Endothelial cell (in vitro differentiated cells): ENCODE results near the gene TAS1R2. TPM values are rescaled to one million over a fixed set of nuclear protein-coding genes. Genes with fewer than 3 reads are reported as not detected.
A peak's percentile ranks its signal among the peaks of the same experiment; 100 is the strongest.

Experiments used
- DNase-seq: peaks from one replicate; pipeline ENCODE4 v3.0.0; 2021; ENCODE audit warnings: low spot score
- H3K27ac Mint-ChIP-seq: one replicate; pipeline ENCODE4 v1.8.0; 2021; ENCODE audit warnings: mixed read lengths, inconsistent platforms; ENCODE audit not compliant: unreplicated experiment
- H3K27me3 Mint-ChIP-seq: one replicate; pipeline ENCODE4 v1.8.0; 2021; ENCODE audit warnings: mild to moderate bottlenecking, moderate library complexity, mixed read lengths, inconsistent platforms; ENCODE audit not compliant: unreplicated experiment
- H3K36me3 Mint-ChIP-seq: one replicate; pipeline ENCODE4 v1.8.0; 2021; ENCODE audit warnings: mild to moderate bottlenecking, low read depth, mixed read lengths, inconsistent platforms; ENCODE audit not compliant: unreplicated experiment
- H3K4me1 Mint-ChIP-seq: one replicate; pipeline ENCODE4 v1.8.0; 2021; ENCODE audit warnings: mild to moderate bottlenecking, mixed read lengths, inconsistent platforms; ENCODE audit not compliant: unreplicated experiment
- H3K4me3 Mint-ChIP-seq: one replicate; pipeline ENCODE4 v1.8.0; 2021; ENCODE audit warnings: mild to moderate bottlenecking, mixed read lengths, inconsistent platforms; ENCODE audit not compliant: unreplicated experiment
- H3K9me3 Mint-ChIP-seq: one replicate; pipeline ENCODE4 v1.8.0; 2021; ENCODE audit warnings: mixed read lengths, inconsistent platforms; ENCODE audit not compliant: unreplicated experiment
- total RNA-seq: library from RNA; stranded (reverse); fragmentation: NEBNext Ultra II Directional; extraction: Animal tissue kit (Norgen Biotek cat#: 25700); gene quantifications from one replicate; pipeline ENCODE4 v1.2.1, GENCODE V29; 2021; ENCODE audit not compliant: unreplicated experiment
- TF ChIP-seq, protein P1 (sequence below): fragments of 200-600 bp; sonication (generic); IDR thresholded peaks from one replicate; pipeline ENCODE4 v1.5.0; 2021; ENCODE audit warnings: antibody characterized with exemption; ENCODE audit not compliant: unreplicated experiment

The TAS1R2 gene
- total RNA-seq, 1 donor from 2014 or later, result not detected

- TF ChIP-seq, protein P1, sequence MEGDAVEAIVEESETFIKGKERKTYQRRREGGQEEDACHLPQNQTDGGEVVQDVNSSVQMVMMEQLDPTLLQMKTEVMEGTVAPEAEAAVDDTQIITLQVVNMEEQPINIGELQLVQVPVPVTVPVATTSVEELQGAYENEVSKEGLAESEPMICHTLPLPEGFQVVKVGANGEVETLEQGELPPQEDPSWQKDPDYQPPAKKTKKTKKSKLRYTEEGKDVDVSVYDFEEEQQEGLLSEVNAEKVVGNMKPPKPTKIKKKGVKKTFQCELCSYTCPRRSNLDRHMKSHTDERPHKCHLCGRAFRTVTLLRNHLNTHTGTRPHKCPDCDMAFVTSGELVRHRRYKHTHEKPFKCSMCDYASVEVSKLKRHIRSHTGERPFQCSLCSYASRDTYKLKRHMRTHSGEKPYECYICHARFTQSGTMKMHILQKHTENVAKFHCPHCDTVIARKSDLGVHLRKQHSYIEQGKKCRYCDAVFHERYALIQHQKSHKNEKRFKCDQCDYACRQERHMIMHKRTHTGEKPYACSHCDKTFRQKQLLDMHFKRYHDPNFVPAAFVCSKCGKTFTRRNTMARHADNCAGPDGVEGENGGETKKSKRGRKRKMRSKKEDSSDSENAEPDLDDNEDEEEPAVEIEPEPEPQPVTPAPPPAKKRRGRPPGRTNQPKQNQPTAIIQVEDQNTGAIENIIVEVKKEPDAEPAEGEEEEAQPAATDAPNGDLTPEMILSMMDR, result no peak
- peaks cover 7% of the 10 kb centered on the region for H3K27me3 Mint-ChIP-seq
- H3K4me3 Mint-ChIP-seq, result peak overlapping the region; percentile 37
- no peak for DNase-seq
- H3K4me1 Mint-ChIP-seq, result no peaks in the 10 kb centered on the region
- peaks cover 9% of the 10 kb centered on the region for H3K36me3 Mint-ChIP-seq
- no peaks in the 10 kb centered on the region for H3K9me3 Mint-ChIP-seq
- H3K27ac Mint-ChIP-seq, result no peak overlapping the region
Measured at GRCh38 chr1:18881164-18881563, 21.7 kb upstream of the TAS1R2 start.

DNA sequence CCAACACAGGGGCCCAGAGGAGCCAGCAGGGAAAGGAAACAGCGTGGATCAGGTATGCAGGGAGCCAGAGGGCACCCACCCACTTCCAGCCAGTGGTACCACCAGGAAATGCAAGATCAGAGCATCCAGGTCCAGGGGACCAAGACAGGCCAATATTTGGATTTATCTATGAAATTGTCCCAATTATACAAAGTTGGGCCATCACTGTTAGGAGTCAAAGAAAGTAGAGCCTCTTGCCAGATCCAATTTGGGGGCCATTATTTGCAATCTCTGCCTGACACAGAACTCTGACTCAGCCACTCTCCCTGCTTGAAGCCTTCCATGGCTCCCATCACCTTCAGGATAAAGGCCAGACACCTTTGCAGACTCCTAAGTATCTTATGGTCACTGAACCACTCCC, 21.1 kb upstream of the TAS1R2 start:
- Mint-ChIP-seq H3K9me3 (no peaks in the 10 kb centered on the region), H3K27ac (no peak overlapping the region), H3K27me3 (peaks cover 7% of the 10 kb centered on the region), H3K4me3 (peak overlapping the region; percentile 37), H3K4me1 (no peaks in the 10 kb centered on the region), H3K36me3 (peaks cover 9% of the 10 kb centered on the region)
- no peak for DNase-seq
- TF ChIP-seq, protein P1, result no peak

DNA sequence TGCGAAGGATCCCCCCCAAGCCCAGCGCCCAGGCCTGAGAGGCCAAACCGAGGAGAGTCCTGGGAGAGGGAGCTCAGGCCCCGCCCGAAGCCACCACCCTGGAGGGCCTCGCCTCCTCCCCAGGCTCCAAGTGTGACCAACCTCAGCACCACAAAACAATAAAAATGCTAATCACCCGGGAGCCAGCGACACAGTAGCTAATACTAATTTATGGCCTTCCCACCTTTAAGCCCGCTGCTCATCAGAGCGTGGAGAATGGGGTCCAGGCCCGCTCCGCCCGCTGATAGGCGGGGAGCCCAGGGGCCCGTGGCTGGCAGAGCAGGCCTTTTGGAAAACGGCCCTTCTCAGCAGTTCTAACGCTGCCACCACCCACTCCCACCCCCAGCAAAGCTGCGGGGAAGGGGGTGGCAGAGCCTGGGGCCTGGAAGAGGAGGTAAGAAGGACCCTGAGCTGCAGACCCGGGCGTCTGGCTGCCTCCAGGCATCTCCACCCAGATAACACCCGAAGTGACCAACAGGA, 20.4 kb upstream of the TAS1R2 start:
- no peaks in the 10 kb centered on the region for H3K4me1 Mint-ChIP-seq
- TF ChIP-seq, protein P1, result no peak
- peaks cover 9% of the 10 kb centered on the region for H3K36me3 Mint-ChIP-seq
- H3K4me3 Mint-ChIP-seq, result no peak overlapping the region
- no peak overlapping the region for H3K27ac Mint-ChIP-seq
- H3K27me3 Mint-ChIP-seq, result peaks cover 7% of the 10 kb centered on the region
- DNase-seq, result no peak
- H3K9me3 Mint-ChIP-seq, result no peaks in the 10 kb centered on the region

GRCh38 chr1:18879215-18879790, 19.8 kb upstream of the TAS1R2 start:
- H3K27me3 Mint-ChIP-seq, result peaks cover 7% of the 10 kb centered on the region
- H3K36me3 Mint-ChIP-seq, result peaks cover 9% of the 10 kb centered on the region
- H3K4me1 Mint-ChIP-seq, result no peaks in the 10 kb centered on the region
- H3K27ac Mint-ChIP-seq, result no peak overlapping the region
- no peaks in the 10 kb centered on the region for H3K9me3 Mint-ChIP-seq
- TF ChIP-seq, protein P1, result no peak
- no peak overlapping the region for H3K4me3 Mint-ChIP-seq
- no peak for DNase-seq

GRCh38 chr1:18878538-18879214, 19.2 kb upstream of the TAS1R2 start:
- Mint-ChIP-seq H3K4me1 (no peaks in the 10 kb centered on the region), H3K36me3 (peaks cover 9% of the 10 kb centered on the region), H3K27me3 (peaks cover 7% of the 10 kb centered on the region), H3K4me3 (no peak overlapping the region), H3K27ac (peak overlapping the region; percentile 42), H3K9me3 (no peaks in the 10 kb centered on the region)
- DNase-seq, result no peak
- TF ChIP-seq, protein P1, result no peak
